ENCODE results near the gene SRRT.

SRRT gene

GRCh38 chr7:100882201-100882600, 7.3 kb downstream of the SRRT start:
- H3K36me3 ChIP-seq (ENCODE audit: control insufficient read depth, insufficient read depth, low read length), result no peaks in the 10 kb centered on the region
- no peak for TF ChIP-seq CTCF (IDR thresholded peaks at IDR 0.05)

GRCh38 chr7:100882785-100883526, 8.1 kb downstream of the SRRT start:
- peaks cover 18% of the 10 kb centered on the region for H3K79me2 ChIP-seq
- no peak overlapping the region for H3K9ac ChIP-seq
- H3K4me1 ChIP-seq, result peaks cover 2% of the 10 kb centered on the region
- H2AFZ ChIP-seq, result no peak overlapping the region
- no peaks in the 10 kb centered on the region for H3K27me3 ChIP-seq (ENCODE audit: control insufficient read depth, insufficient read depth, low read length)
- TF ChIP-seq CTCF (IDR thresholded peaks at IDR 0.05), result no peak
- H3K4me3 ChIP-seq (ENCODE audit: low read depth, low read length), result no peak overlapping the region
- no peaks in the 10 kb centered on the region for H3K36me3 ChIP-seq (ENCODE audit: control insufficient read depth, insufficient read depth, low read length)
- no peak overlapping the region for H3K4me2 ChIP-seq (ENCODE audit: low read length)
- H3K9me3 ChIP-seq (ENCODE audit: control insufficient read depth, low read length), result no peaks in the 10 kb centered on the region
- H3K27ac ChIP-seq, result no peak overlapping the region

More at GRCh38 chr7:100882201-100882600, 7.3 kb downstream of the SRRT start:
- H3K4me3 ChIP-seq (ENCODE audit: low read depth, low read length), result no peak overlapping the region
- H3K27ac ChIP-seq, result no peak overlapping the region
- H3K4me1 ChIP-seq, result no peaks in the 10 kb centered on the region
- no peak overlapping the region for H2AFZ ChIP-seq
- peaks cover 24% of the 10 kb centered on the region for H3K79me2 ChIP-seq
- H3K27me3 ChIP-seq (ENCODE audit: control insufficient read depth, insufficient read depth, low read length), result no peaks in the 10 kb centered on the region
- no peak overlapping the region for H3K9ac ChIP-seq
- no peaks in the 10 kb centered on the region for H3K9me3 ChIP-seq (ENCODE audit: control insufficient read depth, low read length)
- H3K4me2 ChIP-seq (ENCODE audit: low read length), result no peak overlapping the region

GRCh38 chr7:100884736-100885439, 10.0 kb downstream of the SRRT start:
- H3K27me3 ChIP-seq (ENCODE audit: control insufficient read depth, insufficient read depth, low read length), result no peaks in the 10 kb centered on the region
- no peak overlapping the region for H3K27ac ChIP-seq
- no peaks in the 10 kb centered on the region for H3K9me3 ChIP-seq (ENCODE audit: control insufficient read depth, low read length)
- H3K4me3 ChIP-seq (ENCODE audit: low read depth, low read length), result no peak overlapping the region
- no peak overlapping the region for H3K4me2 ChIP-seq (ENCODE audit: low read length)
- H2AFZ ChIP-seq, result no peak overlapping the region
- no peak overlapping the region for H3K9ac ChIP-seq
- peaks cover 13% of the 10 kb centered on the region for H3K4me1 ChIP-seq
- no peaks in the 10 kb centered on the region for H3K36me3 ChIP-seq (ENCODE audit: control insufficient read depth, insufficient read depth, low read length)
- TF ChIP-seq CTCF (IDR thresholded peaks at IDR 0.05), result no peak
- H3K79me2 ChIP-seq, result peaks cover 7% of the 10 kb centered on the region

- H3K4me3 ChIP-seq (ENCODE audit: low read depth, low read length), result no peak overlapping the region
Measured at GRCh38 chr7:100885440-100886141, 10.7 kb downstream of the SRRT start.

More at GRCh38 chr7:100885440-100886141, 10.7 kb downstream of the SRRT start:
- H3K4me2 ChIP-seq (ENCODE audit: low read length), result no peak overlapping the region
- no peak overlapping the region for H2AFZ ChIP-seq
- H3K9me3 ChIP-seq (ENCODE audit: control insufficient read depth, low read length), result no peaks in the 10 kb centered on the region
- no peak overlapping the region for H3K27ac ChIP-seq
- H3K27me3 ChIP-seq (ENCODE audit: control insufficient read depth, insufficient read depth, low read length), result no peaks in the 10 kb centered on the region
- H3K36me3 ChIP-seq (ENCODE audit: control insufficient read depth, insufficient read depth, low read length), result no peaks in the 10 kb centered on the region
- H3K9ac ChIP-seq, result no peak overlapping the region
- TF ChIP-seq CTCF (IDR thresholded peaks at IDR 0.05), result no peak
- peaks cover 14% of the 10 kb centered on the region for H3K4me1 ChIP-seq
- H3K79me2 ChIP-seq, result peaks cover 6% of the 10 kb centered on the region

Data from parathyroid adenoma (tissue), 2 donors.